HG03432 (cell line): ENCODE data around the gene FAM180A.
"Not testable (repeated sequence)": the region's sequence is repeated elsewhere in the genome, so short reads cannot be mapped to it uniquely, and the experiment has no call there.

ENCODE experiments used
- ATAC-seq: cut with Tn5 transposase; IDR thresholded peaks from one replicate; pipeline ENCODE4 v1.9.1; 2021; ENCODE audit warnings: mild to moderate bottlenecking, moderate library complexity; ENCODE audit not compliant: unreplicated experiment

FAM180A gene

GRCh38 chr7:135742371-135742770 lies 6.2 kb downstream of the FAM180A start:
- ATAC-seq = no peak

DNA sequence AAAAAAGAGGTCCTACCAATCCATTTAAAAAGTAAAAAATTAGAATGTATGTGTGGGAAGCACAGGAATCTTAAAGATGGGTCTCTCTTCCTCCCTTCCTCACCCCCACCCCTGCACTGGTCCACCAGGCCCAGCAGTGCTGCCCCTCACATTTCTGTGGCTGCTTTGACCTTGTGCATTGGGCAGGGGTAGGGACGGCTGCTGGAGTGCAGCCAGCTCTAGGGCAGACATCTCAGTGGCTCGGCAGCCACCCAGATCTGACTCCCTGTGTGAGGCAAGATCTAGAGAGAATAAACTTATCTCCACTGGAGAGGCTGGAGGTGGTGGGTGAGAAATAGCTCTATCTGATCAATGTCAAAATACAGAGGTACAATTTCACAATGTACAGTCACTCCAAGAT lies 6.7 kb downstream of the FAM180A start:
- ATAC-seq = no peak

DNA sequence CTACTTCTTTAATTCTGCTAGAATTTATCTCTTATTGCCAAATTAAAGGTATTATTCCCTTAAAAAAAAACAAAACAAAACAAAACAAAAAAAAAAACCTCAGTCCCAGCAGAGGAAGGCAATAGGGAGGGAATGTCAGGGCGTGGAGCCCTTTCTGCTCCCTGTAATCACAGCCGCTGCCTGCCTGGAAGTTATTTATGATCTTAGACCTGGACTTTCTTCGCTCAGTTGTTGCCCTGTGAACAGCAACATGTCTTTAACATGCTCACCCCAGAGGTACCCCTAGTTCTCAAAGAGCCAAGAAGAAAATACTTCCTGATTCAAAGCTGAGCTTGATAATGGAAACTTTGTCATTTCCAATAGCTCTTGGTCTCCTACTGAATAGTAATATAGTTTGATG lies 7.7 kb downstream of the FAM180A start:
- ATAC-seq = no peak

- ATAC-seq = not testable (repeated sequence)
Observed at GRCh38 chr7:135737306-135737647, 11.3 kb downstream of the FAM180A start.

- ATAC-seq = no peak
Observed at GRCh38 chr7:135736586-135737305, 11.9 kb downstream of the FAM180A start.

DNA sequence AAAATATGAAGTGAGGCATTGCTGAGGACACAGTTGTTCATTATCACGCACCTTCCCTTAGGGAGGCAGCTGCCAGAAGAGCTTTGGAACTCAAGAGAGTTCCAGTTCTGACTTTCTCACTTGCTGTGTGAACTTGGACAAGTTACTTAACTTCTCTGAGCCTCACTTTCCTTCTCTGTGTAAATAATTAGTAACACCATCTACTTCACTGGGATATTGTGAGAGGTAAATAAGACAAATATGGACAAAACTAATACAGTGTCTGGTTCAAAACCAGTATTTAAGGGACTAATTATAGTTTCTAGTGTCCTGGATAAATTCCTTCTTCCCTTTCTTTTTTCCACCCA lies 14.3 kb downstream of the FAM180A start:
- ATAC-seq = no peak

- ATAC-seq = no peak
Observed at GRCh38 chr7:135733603-135734342, 14.8 kb downstream of the FAM180A start.

DNA sequence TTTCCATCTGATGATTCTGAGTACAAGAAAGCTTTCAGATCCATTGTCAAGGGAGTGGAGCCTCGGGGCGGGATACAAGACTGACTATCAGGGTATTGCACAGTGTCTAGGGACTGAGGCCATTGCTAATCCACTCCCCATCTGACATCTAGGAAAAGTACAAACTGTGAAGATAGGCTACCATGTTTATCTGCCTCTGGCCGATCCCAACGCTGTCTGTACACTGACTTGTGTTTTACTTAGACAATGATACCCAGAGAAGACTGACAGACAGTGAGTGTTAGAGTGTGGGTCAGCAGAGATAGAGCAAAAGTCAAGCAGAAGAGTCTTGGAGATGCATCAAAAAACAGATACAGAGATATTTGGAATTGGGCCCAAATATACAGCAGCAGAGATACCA lies 17.5 kb downstream of the FAM180A start:
- no peak for ATAC-seq

DNA sequence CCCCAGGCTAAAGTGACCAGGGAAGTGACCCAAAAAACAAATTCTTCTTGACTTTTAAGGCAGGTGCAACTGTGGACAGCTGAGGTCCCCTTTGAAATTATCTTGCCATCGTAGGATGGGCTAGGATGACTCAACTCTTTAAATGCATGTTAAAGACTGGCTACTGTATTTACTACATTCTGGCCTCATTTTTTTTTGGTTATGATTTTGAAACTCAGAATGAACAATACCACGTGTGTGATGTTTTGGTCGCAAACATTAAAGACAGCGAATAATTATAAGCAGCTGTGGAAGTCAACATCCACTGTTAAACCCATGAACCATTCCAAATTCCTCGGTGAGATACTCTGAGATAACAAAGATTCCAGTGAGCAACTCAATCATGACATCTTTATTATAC lies 19.4 kb downstream of the FAM180A start:
- no peak for ATAC-seq

DNA sequence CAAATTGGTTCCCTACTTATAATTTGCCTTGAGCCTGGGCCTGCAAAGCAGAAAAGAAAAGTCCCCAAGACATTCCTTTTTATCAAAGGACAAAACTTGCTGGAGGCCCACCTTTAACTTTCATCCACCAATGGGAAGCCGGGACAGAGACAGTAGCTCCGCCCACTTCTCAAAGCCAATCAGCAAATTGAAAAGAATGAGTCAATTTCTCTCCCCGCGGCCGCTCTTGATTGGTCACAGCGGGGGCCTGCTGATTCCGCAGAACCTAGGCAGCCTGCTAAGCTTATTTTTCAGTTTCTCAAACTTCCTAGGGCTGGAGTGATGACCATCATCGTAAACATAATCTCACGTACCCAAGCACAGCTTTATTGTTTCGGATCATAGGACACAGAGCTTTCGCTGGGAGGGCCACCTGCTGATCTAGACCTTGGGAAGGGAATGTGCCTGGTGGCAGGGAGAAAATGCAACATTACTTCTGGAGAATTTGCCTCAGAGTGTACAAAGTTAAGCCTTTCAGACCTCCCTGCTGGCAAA lies 20.4 kb downstream of the FAM180A start, which contains the start of gene SLC13A4:
Gene SLC13A4 (minus strand): TSS at position 51 of the 534 bp plus-strand sequence. CDS start 690 bp downstream, outside the sequence.
- no peak for ATAC-seq

DNA sequence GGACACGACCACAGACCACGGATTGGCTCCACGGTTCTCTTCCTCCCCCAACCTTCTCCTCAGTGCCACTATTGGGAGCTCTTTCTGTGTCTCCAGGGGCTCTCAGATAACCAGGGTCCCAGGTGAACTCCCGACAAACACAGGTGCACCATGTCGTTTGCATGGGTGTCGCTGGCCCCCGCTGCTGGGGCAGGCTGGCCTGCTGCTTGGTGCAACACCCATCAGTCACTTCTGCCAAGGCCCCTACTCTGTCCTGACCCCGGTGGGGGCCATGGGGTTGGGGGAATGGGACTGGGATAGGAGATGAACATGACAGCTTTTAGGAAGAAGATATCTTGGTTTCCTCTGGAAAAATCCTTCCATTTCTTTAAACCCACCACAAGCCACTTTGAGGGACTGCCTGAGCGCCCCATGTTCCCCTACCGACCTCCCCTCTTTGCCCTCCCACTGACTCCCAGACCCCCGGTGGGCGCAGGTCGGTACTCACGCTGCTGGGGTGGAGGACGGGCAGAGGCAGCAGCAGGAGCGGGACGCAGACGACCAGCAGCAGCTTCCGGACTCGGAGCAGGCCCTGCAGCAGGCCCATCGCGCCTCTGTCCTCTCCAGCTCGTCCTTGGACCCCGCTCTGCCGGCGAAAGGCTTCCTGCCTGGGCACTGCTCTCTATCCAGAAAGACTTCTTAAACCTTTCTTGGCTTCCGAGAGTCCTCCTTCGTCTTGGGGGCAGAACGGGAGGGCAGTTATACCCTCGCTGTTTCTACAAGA lies 21.5 kb downstream of the FAM180A start:
- no peak for ATAC-seq

DNA sequence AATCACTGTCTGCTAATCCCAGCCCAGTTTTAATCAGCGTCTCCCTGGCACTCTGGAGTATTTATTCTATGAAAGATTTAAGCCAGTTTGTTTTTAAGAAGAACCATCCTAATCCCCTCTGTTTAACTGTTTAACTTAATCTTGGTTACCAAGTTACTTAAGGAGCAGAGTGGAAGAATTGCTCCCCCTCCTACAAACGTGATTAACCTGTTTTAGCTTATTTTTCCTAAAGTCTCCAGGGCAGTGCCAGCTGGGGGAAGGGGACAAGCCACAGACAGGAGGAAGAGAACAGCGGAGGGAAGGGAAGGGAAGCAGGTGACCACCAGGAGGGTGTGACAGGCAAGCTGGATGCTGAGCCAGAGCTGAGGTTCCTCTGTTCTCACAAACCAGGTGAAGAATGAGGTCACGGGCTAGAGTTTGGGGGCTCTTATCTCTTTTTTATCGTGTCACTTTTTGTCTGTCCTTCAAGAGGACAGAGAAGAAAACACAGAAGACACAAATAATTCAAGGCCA lies 22.3 kb downstream of the FAM180A start:
- ATAC-seq = no peak

DNA sequence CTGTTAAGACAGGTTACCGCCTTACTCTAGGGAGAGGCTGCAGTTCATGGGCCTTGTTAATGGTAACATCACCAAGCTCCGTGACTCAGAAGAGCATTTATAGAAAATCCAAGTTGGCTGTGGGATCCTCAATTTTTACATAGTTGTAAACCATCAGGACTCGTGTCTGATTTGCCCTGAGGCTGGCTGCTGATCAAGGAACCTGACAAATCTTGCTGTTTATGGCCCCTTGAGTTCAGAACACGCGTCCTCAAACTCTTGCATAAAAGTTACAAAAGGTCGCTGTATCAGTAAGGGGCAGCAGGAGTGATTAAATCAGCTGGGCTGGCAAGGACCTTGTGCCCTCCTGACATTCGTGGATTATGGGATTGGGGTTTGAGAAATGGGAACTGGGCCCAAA lies 25.2 kb downstream of the FAM180A start:
- no peak for ATAC-seq

DNA sequence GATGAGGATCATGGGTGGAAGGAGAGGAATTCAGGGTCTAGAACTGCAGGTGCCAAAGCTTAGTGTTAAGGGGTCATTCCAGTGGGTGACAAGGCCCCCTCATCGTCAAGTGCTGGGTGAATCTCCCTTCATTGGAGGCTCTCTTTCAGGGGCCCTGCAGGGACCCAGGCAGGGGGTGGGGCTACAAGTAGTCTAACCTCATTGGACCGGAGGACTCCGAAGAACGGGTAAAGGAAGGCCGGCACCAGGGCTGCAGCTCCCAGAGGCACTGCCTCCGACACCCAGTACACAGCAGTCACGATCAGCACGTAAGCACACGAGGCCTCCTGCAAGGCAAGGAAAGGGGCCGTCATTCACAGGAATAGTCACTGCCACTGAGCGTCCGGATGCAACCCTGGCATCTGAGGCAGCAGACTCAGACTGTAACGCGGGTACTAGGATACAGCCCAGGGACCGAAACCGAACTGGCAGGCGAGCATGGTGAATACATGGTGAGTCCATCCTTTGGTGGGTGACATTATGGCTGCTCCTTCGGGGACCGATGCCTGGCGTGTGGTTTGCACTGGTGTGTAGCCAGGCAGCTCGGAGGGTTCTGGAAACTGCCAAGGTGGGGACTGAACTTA lies 27.3 kb downstream of the FAM180A start:
- no peak for ATAC-seq

GRCh38 chr7:135719688-135720087 lies 28.9 kb downstream of the FAM180A start:
- ATAC-seq = no peak

DNA sequence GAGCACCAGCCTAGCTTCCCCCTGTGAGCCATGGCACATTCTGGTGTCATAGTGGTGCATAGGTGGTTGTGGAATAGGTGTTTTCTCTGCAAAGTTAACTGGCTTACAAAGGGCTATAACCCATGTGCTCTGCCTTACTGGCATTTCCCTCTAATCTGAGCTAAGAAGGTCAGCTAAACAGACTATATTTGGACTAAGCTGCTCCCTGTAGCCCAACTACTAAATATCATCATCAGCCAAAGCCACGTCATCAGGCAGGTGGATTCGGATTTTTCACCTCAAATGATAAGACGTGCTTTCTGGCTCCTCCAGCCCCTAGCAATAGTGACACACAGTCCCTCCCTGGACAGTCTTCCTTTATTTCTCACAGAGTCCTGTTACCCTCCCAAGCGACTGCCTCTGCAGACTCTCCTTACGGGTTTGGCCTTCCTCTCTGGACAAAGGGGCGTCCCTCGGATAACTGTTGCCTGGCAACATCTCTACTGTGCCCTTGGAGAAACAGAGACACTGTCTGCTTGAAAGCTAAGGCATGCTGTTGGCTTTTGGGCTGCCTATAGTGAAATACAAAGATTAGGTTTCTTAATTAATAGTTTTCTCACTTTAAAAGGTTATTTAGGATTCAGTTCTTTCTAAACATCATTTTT lies 29.7 kb downstream of the FAM180A start:
- no peak for ATAC-seq

GRCh38 chr7:135718219-135718618 lies 30.4 kb downstream of the FAM180A start:
- no peak for ATAC-seq

DNA sequence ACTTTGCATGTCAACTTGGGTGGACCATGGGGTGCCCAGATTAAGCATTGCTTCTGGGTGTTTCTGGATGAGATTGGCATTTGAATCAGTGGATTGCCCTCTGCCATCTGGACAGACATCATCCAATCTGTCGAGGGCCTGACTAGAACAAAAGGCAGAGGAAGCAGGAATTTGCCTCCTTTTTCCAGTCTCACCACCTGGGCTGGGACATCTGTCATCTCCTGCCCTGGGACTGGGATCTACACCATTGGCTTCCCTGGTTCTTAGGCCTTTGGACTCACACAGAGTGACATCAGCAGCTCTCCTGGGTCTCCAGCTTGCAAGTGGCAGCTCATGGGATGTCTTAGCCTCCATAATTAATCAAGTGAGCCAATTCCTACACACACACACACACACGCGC lies 30.9 kb downstream of the FAM180A start:
- ATAC-seq = no peak

- ATAC-seq = no peak
Observed at GRCh38 chr7:135716677-135717238, 31.9 kb downstream of the FAM180A start.

GRCh38 chr7:135715673-135716072 lies 32.9 kb downstream of the FAM180A start:
- no peak for ATAC-seq
